ENCODE results near the gene OXCT2. TPM values are rescaled to one million over a fixed set of nuclear protein-coding genes. Genes with fewer than 3 reads are reported as not detected.

The OXCT2 gene
- total and polyA plus RNA-seq, 2 experiments from 2014 or later = 0.25 to 1.8 TPM

DNA sequence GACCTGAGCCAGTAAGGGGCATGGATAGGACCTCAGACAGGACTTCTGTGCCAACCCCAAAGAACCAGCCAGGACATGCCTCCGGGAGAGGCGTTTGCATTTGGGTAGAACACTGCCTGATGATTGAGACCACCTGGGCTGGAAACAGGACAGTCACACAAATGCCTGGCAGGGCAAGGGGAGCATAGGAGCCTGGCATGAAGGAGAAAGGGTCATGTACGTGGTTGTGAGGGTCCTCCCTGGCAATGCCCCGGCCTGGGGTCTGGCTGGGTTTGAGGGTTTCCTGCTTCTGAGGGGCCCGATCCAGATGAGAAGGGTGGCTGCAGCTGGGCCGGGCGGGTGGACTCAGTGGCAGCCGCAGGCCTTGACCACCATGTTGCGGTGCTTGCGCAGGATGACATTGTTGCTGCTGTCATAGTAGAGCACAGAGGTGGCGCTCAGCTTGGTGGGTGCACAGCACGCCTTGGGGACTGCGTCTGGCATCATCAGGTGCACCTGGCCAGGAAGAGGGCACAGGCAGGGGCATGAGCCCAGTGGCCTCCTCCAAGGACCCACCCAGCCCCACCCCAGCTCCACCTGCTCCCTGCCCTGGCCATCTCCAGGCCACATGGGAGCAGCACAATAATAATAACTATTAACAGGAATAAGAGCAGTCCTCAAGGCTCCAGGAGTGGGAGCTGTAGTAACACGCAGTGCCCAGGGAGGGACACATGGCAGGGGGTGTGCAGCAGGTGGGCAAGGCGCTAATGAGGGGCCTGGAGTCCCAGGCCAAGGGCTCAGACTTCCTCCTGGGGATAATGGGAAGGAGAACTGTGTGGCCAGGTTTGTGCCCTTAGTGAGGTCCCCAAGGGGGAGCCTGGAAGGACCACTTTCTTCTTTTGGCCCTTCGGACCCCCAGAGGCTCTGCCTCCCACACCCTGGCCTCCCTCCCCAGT, 10.8 kb downstream of the OXCT2 start:
- H3K79me2 ChIP-seq = no peaks in the 10 kb centered on the region
- H3K4me3 ChIP-seq = no peak overlapping the region
- H4K20me1 ChIP-seq (ENCODE audit: insufficient read depth, poor library complexity, severe bottlenecking) = no peaks in the 10 kb centered on the region
- H3K4me1 ChIP-seq (ENCODE audit: insufficient read depth) = no peaks in the 10 kb centered on the region
- no peak overlapping the region for H2AFZ ChIP-seq
- TF ChIP-seq EZH2phosphoT487 (IDR thresholded peaks at IDR 0.05; ENCODE audit: low read depth, severe bottlenecking, unreplicated experiment) (no peak), CTCF (IDR thresholded peaks at IDR 0.05; ENCODE audit: poor library complexity) (no peak), EZH2 (IDR thresholded peaks at IDR 0.05; ENCODE audit: borderline replicate concordance) (no peak)
- H3K27me3 ChIP-seq = no peaks in the 10 kb centered on the region
- no peak for DNase-seq (ENCODE audit: low spot score)
- no peaks in the 10 kb centered on the region for H3K9me2 ChIP-seq (replicated peaks; ENCODE audit: insufficient read depth)
- 90% methylated on average over 16 of the region's 16 CpGs for WGBS (ENCODE audit: low lambda C conversion rate, missing lambda C conversion rate)
- H3K36me3 ChIP-seq (replicated peaks; ENCODE audit: insufficient read depth, low read depth) = no peaks in the 10 kb centered on the region
- H3K4me2 ChIP-seq = no peak overlapping the region
- H3K27ac ChIP-seq = no peak overlapping the region
- H3K9me3 ChIP-seq (ENCODE audit: low read depth) = no peaks in the 10 kb centered on the region

DNA sequence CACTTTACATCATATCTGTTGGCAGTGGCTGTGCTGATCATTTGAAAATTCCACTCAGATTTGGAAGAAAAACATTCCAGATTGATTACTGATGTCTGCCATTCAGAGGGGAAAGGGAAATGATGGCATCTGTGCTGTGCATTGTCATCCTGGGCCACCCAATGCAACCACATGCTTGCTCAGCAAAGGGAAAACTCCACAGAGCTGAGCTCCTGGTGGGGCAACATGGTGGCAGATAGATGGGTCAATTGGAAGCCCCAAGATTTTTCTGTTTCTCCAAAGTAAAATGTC, 11.8 kb downstream of the OXCT2 start:
- Histone ChIP-seq H3K9me3 (ENCODE audit: low read depth) (no peaks in the 10 kb centered on the region), H3K27ac (no peak overlapping the region), H3K79me2 (no peaks in the 10 kb centered on the region), H3K4me2 (no peak overlapping the region), H4K20me1 (ENCODE audit: insufficient read depth, poor library complexity, severe bottlenecking) (no peaks in the 10 kb centered on the region), H3K36me3 (replicated peaks; ENCODE audit: insufficient read depth, low read depth) (no peaks in the 10 kb centered on the region), H2AFZ (no peak overlapping the region), H3K4me1 (ENCODE audit: insufficient read depth) (no peaks in the 10 kb centered on the region), H3K27me3 (no peaks in the 10 kb centered on the region), H3K4me3 (no peak overlapping the region), H3K9me2 (replicated peaks; ENCODE audit: insufficient read depth) (no peaks in the 10 kb centered on the region)
- DNase-seq (ENCODE audit: low spot score) = no peak
- TF ChIP-seq CTCF (IDR thresholded peaks at IDR 0.05; ENCODE audit: poor library complexity) (no peak), EZH2phosphoT487 (IDR thresholded peaks at IDR 0.05; ENCODE audit: low read depth, severe bottlenecking, unreplicated experiment) (no peak), EZH2 (IDR thresholded peaks at IDR 0.05; ENCODE audit: borderline replicate concordance) (no peak)

DNA sequence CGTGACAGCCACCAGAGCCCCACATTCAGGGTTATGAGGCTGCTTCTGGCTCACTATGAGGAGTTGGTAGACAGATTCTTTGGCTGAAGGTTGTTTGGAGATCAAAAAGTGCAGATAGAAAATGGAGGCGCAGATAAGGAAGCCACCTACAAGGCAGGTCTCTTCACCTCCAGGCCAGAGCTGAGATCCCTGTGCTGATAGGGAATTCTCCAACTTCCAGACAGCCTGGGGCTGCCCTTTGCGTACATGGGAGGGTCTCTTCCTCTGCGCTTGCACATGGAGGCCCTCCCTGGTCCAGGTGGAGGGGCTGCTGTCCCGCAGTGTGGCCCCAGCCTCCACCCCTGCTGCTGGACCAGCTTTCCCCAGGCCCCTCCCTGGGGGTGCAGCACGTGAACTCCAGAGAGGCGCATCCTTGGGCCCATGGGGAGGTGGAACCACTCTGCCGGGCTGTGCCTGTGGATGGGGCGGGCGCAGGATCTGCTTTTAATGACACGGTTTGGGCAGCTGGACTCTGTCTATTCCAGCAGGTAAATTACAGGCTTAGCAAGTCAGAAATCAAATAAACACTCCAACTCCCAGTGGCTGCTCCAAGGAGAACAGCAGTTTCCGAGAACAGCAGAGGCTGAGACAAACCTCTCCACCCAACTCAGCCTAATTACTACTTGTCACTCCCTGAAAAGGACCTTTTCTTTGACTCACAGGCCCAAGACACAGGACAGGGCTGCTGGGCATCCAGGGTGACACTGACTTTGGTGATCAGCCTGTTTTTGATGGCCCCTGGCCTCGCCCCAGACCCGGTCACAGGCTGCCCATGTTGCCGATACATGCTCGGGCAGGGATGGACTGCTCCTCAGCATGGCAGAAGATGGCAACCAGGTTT, 12.4 kb downstream of the OXCT2 start:
- Histone ChIP-seq H3K27me3 (no peaks in the 10 kb centered on the region), H4K20me1 (ENCODE audit: insufficient read depth, poor library complexity, severe bottlenecking) (no peaks in the 10 kb centered on the region), H3K4me1 (ENCODE audit: insufficient read depth) (no peaks in the 10 kb centered on the region), H3K79me2 (no peaks in the 10 kb centered on the region), H3K27ac (no peak overlapping the region), H3K4me2 (no peak overlapping the region), H3K9me3 (ENCODE audit: low read depth) (no peaks in the 10 kb centered on the region), H3K36me3 (replicated peaks; ENCODE audit: insufficient read depth, low read depth) (no peaks in the 10 kb centered on the region), H2AFZ (no peak overlapping the region), H3K9me2 (replicated peaks; ENCODE audit: insufficient read depth) (no peaks in the 10 kb centered on the region), H3K4me3 (no peak overlapping the region)
- no peak for DNase-seq (ENCODE audit: low spot score)
- TF ChIP-seq EZH2phosphoT487 (IDR thresholded peaks at IDR 0.05; ENCODE audit: low read depth, severe bottlenecking, unreplicated experiment) (no peak), EZH2 (IDR thresholded peaks at IDR 0.05; ENCODE audit: borderline replicate concordance) (no peak), CTCF (IDR thresholded peaks at IDR 0.05; ENCODE audit: poor library complexity) (no peak)
- WGBS (ENCODE audit: low lambda C conversion rate, missing lambda C conversion rate) = 79% methylated on average over 16 of the region's 16 CpGs
